Inflammatory macrophage treated with lipopolysaccharide for 4 hours (primary cell): Measurements from ENCODE around the gene PODN.

ENCODE experiments used
- DNase-seq: peaks from one replicate; pipeline ENCODE4 v3.0.0-alpha.2; 2020

PODN gene

DNA sequence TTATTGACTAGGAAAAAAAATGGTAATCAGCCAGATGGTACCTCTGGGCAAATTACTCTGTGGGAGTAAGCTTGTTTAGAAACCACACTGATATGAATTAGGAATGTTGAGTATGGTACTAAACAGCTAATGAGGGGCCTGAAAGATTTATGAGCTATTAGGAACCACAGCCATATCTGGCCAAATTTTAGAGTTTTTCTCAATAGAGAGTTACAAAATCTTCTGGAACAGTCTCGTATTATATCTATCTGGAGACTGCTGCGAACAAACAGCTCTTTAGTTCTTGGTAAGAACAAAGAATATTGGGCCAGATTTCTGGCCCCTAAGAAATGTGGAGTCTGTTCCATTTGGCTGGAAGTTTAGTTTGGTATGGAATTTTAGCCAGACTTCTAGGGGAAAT, 4.9 kb upstream of the PODN start:
- DNase-seq = no peak

DNA sequence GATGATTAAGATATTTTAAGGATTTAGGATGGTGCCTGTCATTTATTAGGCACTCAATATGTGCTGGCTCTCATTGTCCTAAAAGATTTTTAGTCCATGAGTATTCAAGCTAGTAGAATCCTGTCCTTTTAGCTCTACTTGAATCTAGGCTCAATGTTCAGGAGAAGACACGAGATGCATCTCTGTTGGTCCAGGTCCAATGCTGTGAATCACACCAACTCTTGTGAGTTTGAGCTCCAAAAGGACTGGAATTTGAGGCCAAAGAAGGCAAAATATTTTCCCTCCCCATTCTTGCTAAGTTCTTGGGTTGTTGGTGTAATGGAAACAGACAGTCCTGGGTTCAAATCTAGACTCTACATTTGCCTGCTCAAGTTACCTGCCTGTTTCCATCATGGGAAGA, 1.4 kb upstream of the PODN start:
- no peak for DNase-seq

DNA sequence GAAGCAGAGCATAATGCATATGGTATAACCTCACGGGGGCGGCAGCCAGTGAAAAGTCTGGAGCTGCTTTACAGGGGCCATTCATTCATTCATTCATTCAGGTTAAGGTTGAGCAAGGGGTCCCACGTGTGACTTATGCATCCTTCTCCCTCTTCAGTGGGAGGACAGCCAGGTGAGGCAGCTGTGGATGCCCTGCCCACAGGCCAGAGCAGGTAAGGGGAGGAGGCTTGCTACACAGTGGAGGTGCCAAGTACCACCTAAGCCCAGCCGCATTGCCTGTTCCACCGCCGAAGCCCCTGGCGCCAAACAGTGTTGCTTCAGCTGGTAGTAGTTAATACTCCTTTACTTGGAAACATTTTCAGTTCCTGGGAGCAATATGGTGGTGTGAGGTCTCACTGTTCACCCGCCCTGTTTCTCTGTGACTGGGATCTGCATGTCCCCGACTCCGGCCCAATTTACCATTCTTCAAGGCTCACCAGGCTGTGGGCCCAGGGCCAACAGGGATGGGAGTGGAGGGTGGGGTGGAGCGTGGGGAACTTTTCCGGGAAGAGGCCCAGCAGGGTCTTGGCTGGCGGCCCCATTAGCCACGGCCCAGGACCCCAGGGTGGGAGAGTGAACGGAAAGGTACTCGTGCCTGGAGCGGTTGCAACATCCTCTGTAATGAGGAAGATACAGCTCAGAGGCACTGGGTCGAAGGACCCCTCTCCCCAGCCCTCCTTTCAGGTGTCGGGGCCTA, 722 bp upstream of the PODN start:
- no peak for DNase-seq

DNA sequence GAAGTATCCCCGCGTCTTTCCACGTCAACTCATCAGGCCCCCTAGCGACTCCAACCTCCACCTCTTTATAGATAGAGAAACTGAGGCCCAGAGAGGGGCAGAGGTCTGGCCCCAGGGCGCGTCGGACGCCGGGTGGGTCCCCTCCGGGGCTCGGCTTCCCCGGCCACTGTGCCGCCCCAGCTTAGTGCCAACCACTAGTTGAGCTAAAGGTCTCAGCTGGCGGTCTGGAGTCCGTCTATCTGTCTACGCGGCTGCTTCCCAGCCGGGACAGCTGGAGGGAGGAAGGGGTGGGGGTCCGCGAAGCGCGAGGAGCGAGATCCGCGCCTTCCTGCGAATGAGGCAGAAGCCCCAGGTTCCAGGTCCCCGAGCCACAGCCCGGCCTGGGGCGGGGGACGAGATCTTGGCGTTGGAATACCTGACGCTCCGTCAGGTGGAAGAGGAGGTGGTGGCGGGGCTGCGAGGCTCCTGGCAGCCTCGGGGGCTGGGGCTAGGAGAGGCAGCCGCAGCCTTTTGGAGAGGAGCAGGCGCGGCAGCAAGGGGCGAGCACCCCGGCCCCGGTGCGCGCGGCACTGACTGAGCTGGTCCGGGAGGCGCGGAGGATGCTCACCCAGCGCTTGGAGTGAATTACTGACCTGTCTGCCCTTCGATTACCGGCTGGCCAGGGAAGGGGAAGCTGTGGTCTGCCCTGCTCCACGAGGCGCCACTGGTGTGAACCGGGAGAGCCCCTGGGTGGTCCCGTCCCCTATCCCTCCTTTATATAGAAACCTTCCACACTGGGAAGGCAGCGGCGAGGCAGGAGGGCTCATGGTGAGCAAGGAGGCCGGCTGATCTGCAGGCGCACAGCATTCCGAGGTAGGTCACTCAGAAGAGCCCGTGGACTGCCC, 937 bp downstream of the PODN start:
- no peak for DNase-seq

DNA sequence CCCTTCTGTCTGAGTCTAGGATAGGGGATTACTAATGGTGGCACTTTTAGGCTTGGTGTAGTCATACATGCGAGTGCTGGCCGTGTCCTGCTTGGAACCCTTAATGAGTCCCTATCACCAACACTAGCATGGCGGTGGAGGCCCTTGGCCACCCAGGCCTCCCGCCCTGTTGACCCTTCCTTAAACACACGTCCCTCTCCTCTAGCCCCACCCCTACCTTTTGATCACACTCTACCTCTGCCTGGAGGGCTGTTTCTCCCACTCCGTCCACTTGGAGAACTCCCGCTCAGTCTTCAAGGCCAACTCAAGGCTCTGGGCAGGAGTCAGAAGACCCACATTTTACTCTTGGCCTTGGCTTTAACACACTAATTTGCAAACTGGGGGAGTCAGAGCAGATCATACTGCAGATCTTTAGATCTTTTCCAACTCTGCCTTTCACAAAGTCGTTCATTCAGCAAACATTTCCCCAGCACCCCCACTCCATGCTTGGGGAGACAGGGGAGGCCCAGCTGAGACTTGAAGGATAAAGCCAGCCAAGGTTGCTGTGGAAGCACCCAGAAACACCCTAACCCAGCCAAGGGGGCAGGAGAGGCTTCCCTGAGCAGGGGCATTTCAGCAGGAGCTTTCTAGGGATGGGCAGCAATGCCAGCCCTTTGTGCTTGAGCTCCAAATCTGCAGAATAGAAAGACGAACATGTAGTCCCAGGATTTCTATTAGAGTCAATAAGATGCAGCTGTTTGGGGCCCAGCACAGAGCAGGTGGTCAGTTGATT, 1.9 kb downstream of the PODN start:
- DNase-seq = no peak

DNA sequence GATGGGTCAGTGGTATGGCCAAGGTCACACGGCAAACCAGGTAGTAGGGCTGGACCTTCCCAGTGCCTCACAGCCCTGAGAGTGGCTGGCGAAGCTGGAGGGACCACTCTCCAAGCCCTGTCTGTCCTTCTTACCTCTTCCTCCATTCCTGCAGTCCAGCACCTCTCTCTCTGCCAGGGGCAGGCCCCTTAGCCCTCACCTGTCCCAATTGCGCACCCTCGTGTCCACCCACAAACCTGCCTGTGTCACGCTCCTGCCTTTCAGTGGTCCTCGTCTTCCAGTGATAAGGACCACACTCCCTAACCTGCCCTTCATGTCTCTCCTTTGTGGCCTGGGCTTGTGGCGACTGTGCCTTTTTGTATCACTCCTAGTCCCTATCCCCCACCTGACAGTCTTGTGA, 3.4 kb downstream of the PODN start:
- no peak for DNase-seq

DNA sequence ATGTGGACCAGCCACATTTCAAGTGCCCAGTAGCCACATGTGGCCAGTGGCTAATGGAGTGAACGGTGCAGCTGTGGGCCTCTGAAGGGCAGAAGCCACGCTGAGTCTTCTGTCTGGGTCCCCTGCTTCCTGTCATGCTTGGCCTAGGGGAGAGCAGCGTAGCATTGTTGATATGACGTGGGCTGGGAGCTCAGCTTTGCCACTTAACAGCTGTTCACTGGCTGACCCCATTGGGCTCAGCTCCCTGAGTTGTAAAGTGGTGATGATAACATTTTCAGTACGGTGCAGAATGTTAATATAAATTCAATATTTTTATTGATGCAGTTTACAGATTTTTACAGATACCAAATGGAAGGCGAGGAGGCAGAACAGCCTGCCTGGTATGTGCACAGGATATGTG, 4.5 kb downstream of the PODN start:
- no peak for DNase-seq

DNA sequence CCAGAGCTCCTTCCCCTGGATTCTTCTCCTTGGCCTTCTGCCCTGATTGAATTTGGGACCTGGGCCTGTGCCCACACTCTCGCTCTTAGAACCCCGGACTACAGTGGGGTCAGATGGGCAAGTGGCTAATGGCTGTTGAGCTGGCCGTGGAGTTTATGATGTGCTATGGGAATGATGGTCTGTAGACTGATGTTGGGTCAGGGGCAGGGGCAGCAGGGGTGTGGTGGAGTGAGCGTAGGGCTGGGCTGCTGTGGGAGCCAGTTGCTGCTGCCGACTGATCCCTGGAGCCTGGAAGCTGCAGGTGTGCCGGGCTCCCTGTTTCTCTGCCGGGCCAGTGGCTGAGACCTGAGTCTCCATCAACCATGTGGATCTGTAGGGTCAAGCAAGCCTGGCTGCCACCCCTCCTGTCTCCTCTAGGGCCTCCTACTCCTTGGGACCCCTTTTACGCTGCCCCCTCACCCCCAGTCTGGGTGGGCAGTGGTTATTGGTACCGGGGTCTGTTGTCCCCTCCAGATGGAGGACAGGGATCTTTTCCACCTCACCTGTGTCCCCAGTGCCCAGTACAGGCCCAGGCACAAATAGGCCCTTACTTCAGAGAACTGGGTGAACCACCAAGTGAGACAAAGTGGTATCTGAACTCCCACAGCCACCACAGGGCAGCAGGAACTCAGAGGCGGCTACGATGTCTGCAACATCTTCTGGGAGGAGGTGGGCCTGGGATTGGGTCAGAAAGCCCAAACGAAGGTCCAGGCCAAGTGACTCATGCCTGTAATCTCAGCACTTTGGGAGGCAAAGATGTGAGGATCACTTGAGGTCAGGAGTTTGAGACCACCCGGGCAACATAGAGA, 5.1 kb downstream of the PODN start:
- DNase-seq = no peak

DNA sequence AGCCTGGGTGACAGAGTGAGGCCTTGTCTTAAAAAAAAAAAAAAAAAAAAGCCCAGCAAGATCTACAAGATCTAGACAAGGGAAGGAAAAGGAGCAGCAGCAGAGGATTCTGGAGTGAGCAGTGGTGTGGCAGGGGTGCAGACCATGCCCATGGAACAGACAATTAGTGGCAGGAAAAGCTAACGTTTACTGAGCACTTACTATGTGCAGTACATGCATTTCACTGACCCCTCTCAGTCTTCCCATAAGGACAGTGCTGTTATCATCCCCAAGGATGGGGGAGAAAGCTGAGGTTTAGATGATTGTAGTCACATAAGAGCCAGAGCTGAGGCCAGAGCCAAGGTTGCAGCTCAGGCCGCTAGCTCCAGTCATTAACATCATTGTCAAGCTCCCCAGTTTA, 5.9 kb downstream of the PODN start:
- no peak for DNase-seq

DNA sequence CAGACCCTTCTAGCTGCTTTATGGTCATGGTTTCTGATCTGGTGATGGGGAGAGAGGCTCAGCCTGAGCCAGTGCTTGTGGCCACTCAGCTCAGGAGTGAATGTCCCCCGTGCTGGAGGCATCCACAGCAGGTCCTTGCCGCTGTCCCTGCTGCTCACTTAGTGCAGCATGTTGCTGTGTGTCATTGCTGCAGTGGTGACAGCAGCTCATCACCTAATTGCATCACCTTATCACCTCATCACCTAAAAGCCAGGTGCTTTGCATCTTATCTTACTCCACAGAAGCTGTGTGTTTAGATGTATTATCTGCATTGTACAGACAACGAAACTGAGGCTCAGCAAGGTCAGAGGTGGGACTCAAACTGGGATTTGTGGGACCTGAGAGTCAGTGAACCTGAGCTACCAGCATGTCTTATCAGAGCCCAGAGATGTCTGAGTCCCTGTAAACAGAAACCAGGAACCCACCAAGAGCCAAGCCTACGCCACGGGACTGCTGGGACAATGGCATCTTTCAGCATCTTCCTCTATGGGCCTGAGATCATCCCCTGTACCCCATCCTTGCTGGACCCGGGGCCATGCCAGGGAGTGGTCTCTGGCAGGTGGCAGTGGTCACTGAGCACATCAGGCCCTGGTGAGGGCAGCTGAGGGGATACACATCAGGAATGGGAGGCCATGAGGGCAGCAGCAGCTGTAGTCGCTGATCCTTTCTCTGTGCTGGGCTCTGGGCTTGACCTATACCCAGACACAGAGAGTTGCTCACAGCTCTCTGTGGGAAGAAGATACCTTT, 6.5 kb downstream of the PODN start:
- DNase-seq = no peak

DNA sequence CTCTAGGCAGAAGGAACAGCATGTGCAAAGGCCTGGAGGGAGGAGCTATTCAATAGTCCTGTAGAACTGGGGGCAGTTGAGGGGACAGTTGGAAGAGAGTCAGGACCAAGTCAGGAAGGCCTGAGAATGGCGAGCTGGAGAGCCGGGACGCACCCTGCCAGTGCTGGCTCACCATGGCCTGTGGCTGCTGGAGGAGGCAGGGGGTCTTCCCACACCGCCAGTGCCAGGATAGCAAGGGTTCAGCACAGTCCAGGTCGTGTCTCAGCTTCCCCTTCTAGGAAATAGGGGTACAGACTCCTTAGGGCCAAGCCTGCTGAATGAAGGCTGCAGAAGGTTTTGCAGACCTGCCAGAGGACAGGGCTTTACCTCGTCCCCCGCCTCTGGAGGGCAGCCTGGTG, 7.3 kb downstream of the PODN start:
- DNase-seq = no peak

DNA sequence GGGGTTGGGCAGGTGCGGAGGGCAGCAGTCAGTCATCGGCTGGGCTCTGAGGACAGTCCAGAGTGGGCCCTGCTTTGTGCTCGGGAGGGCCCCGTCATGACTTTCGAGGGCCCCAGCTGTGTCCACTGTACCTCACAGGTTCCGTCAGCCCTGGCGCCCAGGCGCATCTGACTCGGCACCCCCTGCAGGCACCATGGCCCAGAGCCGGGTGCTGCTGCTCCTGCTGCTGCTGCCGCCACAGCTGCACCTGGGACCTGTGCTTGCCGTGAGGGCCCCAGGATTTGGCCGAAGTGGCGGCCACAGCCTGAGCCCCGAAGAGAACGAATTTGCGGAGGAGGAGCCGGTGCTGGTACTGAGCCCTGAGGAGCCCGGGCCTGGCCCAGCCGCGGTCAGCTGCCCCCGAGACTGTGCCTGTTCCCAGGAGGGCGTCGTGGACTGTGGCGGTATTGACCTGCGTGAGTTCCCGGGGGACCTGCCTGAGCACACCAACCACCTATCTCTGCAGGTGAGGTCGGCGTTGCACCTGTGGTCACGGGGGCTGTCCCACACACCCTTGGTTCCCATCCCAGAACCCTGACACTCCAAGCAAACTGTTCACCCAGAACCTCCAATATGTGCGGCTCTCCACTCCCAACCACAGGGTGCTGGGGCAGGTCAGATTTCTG, 7.8 kb downstream of the PODN start:
- DNase-seq = no peak

DNA sequence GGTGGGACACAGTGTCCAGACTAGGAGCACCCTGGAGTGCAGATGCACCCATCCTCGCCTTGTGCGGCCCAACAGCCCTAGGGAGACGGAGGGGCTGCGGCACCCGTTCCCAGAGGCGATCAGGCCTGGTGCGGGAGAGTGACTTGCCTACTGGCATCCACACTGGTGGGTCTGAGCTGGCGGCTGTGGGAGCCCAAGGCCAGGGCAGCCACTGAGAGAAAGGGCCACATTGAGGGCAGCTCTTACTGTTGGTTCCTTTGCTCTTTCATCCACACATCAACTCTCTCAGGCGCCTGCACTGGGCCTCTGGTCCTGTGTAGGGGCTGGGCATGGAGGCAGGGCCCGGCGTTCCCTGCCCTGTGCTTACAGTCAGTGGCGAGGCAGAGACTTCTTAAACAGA, 8.6 kb downstream of the PODN start:
- DNase-seq = no peak

DNA sequence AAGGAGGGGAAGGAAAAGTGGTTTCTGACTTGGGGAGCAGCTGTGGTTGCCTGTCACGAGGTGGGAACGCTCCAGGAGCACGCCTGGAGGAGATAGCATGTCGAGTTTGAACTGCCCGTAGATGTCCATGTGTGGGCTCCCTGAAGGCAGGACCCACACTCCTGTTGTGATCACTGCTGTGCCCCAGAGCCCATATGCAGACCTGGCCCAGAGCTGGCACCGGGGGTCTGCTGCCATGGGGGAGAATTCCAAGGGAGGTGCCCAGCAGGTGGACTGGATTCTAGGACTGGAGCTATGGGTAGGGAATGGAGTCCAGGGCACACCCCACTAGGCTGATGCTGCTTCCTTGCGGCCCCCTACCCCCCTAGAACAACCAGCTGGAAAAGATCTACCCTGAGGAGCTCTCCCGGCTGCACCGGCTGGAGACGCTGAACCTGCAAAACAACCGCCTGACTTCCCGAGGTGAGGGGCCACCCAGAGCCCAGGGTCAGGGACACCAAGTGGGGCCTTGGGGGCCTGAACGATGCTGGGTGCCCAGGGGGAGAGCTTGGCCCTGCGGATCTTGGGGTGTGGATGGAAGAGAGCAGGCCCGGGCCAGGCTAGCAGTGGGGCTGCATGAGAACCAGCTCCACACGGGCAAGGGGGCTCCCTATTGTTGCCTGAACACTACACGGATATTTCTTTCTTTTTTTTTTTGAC, 9.3 kb downstream of the PODN start:
- no peak for DNase-seq

DNA sequence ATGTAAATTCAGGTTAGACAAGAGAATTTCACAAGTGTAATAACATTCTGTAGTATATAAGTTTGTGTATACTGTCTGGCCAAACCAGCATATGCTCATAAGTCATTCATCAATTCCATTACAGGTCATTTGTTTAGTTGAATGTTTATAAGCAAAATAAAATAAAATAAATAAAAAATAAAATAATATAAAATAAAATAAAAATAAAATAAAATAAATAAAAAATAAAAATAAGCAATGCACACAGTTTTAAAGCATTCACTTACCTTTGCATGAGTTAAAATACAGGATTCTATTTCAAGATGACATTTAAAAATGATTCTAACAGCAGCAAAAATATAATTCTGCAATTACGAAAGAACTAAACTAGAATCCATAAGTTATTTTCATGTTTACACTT, 9.9 kb downstream of the PODN start:
- DNase-seq = no peak

DNA sequence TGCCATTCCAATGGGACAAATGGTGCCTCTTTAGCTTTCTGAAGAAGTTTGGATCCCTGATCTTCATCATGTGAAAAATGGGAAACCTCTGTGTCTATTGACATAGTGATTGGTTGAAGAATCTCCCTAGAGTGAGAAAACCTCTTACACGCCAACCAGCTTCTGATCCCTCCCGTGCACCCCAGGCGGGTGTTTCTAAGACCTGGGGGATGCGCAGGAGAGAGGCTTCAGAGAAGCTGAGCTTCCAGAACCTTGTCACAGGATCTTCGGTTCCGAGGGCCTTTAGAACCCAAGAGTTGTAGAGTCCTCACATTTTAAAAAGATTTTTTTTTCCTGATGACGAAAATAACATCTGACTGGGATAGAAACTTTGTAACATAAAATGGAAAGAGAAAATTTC, 11.3 kb downstream of the PODN start:
- DNase-seq = no peak

DNA sequence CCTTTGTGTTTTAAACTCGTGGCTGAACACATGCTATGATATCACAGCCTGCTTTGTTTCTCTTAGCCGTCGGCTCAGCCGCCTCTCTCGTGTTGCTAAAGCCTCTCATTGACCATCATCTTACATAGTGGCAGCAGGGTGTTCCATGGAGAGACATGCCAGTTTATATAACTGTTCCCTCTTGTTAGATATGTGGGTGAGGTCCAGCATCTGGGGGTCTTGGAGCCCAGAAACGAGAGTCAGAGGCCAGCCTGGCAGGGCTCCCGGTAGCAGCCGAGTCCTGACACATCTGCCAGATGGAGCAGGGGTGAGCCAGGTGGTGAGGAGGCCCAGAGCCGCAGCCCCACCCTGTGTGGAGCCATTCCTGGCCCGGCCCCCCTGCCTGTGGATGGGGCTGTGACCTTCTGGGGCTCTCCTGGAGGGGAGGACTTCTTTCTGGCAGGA, 11.9 kb downstream of the PODN start:
- DNase-seq = no peak

DNA sequence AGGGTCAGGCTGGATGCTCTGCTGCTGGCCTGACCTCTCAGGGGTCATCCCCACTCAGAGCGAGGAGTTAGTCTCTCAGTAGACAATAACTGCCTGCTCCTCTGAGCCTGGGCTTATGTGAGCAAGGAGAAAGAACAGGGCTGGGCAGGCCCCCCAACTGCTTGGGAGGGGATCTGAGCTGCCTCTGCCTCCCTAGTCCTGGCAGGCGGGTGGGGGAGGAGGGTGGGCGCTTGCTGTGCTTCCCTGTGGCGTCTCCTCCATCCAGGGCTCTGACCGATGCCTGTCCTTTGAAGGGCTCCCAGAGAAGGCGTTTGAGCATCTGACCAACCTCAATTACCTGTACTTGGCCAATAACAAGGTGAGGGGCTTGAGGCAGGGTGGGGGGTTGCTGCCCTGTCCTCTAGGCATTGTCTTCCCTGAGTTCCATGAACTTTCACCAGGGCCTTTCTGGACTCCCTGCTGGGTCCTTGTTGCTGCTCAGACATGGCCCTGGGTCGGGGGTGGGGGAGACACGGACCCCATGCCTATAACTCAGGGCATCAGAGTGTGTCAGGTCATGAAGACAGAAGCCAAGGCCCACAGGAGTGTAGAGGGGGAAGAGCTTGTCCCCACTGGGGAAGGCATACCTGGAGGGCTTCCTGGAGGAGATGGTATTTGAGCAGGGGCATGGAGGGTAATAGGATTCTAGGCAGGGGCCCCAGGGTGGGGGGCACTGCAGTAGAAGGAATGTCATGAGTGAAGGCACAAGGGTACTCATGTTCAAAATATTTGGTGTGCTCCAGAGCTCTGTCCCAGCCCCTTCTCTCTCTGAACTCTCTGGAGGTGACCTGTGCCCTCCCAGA, 12.5 kb downstream of the PODN start:
- DNase-seq = no peak

DNA sequence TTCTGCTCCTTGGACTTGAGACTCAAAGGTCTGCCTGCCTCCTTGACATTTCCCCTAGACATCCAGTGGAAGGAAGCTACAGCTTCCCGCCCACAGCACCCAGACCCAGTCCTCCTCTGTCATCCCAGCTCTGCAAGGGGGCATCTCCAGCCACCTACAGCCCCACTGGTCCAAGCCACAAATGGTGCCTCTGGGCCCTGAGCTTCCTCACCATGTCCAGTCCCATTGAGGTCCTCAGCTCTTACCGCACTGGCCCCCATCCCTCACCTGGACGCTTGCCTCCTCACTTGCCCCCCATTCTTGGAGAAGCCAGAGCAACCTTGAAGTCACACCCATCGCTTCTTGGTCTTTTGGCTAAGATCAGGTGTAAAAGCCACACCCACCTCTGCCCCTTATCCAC, 13.2 kb downstream of the PODN start:
- no peak for DNase-seq

DNA sequence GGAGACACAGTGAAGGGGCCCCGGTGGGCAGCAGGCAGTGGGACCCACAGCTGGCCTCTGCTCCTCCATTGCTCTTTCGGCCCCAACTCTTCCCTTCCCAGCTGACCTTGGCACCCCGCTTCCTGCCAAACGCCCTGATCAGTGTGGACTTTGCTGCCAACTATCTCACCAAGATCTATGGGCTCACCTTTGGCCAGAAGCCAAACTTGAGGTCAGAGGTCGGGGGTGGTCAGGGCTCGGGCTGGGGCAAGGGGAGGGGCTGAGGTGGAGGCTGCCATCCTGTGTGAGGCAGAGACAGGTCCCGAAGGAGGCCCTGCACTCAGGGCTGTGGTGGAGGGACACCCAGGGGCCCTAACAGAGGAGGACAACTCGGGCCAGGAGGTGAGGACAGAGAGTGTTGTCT, 13.7 kb downstream of the PODN start:
- no peak for DNase-seq
